IMR-90 (cell line): Measurements from ENCODE around the gene WASHC1. TPM values are rescaled to one million over a fixed set of nuclear protein-coding genes. Genes with fewer than 3 reads are reported as not detected.
"Not testable (repeated sequence)": the region's sequence is repeated elsewhere in the genome, so short reads cannot be mapped to it uniquely, and the experiment has no call there.

Experiments
- ATAC-seq: fragments of 200-7000 bp; cut with Tn5 transposase; 2 replicates; pipeline ENCODE4 v1.9.1; 2020; ENCODE audit warnings: low read depth, mild to moderate bottlenecking, moderate library complexity
- BruUV-seq: library from RNA; stranded (reverse); fragments of 400-500 nt; replicated peaks from 2 replicates; lab custom pipeline; 2021; lab: Mats Ljungman, UMichigan
- CTCF ChIA-PET: fragments of 300-600 bp; formaldehyde crosslinking; extraction: SDS; loops from one replicate; lab custom pipeline; 2021; ENCODE audit warnings: antibody characterized with exemption; lab: Yijun Ruan, JAX
- POLR2A ChIA-PET: fragments of 300-600 bp; sonication (Branson Sonifier 250); formaldehyde crosslinking; loops from one replicate; lab custom pipeline; 2022; ENCODE audit warnings: antibody characterized with exemption; ENCODE audit not compliant: unreplicated experiment; lab: Charles Lee
- DNase-seq: peaks from one replicate; pipeline ENCODE4 v3.0.0; 2013
- H2AFZ ChIP-seq: replicated peaks from 2 replicates; pipeline ENCODE3; 2013; ENCODE audit warnings: low read length, mild to moderate bottlenecking; ENCODE audit not compliant: poor library complexity
- H2AK5ac ChIP-seq: 2 replicates; pipeline ENCODE4 v1.6.1; 2013; ENCODE audit warnings: low read depth, low read length, inconsistent platforms
- H2AK9ac ChIP-seq: replicated peaks from 2 replicates; pipeline ENCODE3; 2013; ENCODE audit warnings: mild to moderate bottlenecking, low read depth, low read length, moderate library complexity; ENCODE audit not compliant: poor library complexity
- H2BK120ac ChIP-seq: 2 replicates; pipeline ENCODE4 v1.6.1; 2013; ENCODE audit warnings: low read depth, low read length, inconsistent platforms
- H2BK15ac ChIP-seq: 3 replicates; pipeline ENCODE4 v1.6.1; 2013; ENCODE audit warnings: low read depth, low read length, inconsistent platforms
- H2BK20ac ChIP-seq: 2 replicates; pipeline ENCODE4 v1.6.1; 2013; ENCODE audit warnings: low read depth, mild to moderate bottlenecking, inconsistent platforms, low read length, moderate library complexity
- H2BK5ac ChIP-seq: 2 replicates; pipeline ENCODE4 v1.6.1; 2013; ENCODE audit warnings: mild to moderate bottlenecking, low read depth, low read length, inconsistent platforms; ENCODE audit not compliant: poor library complexity, severe bottlenecking
- H3K14ac ChIP-seq: replicated peaks from 2 replicates; pipeline ENCODE4 v1.6.1; 2013; ENCODE audit warnings: low read depth, low read length, inconsistent platforms
- H3K18ac ChIP-seq: 2 replicates; pipeline ENCODE4 v1.6.1; 2013; ENCODE audit warnings: low read depth, low read length, control low read depth
- H3K23ac ChIP-seq: 2 replicates; pipeline ENCODE4 v1.6.1; 2013; ENCODE audit warnings: low read depth, low read length, inconsistent platforms
- H3K27ac ChIP-seq: 2 replicates; pipeline ENCODE4 v1.5.1; 2013; ENCODE audit warnings: mild to moderate bottlenecking, control low read depth, low read length; ENCODE audit not compliant: insufficient read depth
- H3K27me3 ChIP-seq: 2 replicates; pipeline ENCODE4 v1.6.1; 2013; ENCODE audit warnings: low read length; ENCODE audit not compliant: control insufficient read depth, insufficient read depth
- H3K36me3 ChIP-seq: 2 replicates; pipeline ENCODE4 v1.6.1; 2013; ENCODE audit warnings: low read length, mixed read lengths; ENCODE audit not compliant: control insufficient read depth, insufficient read depth
- H3K4ac ChIP-seq: 2 replicates; pipeline ENCODE4 v1.6.1; 2013; ENCODE audit warnings: low read depth, low read length, inconsistent platforms
- H3K4me1 ChIP-seq: 2 replicates; pipeline ENCODE4 v1.6.1; 2013; ENCODE audit warnings: low read length, mixed read lengths; ENCODE audit not compliant: control insufficient read depth, insufficient read depth
- H3K4me2 ChIP-seq: 2 replicates; pipeline ENCODE4 v1.6.1; 2013; ENCODE audit warnings: low read depth, mild to moderate bottlenecking, control low read depth, low read length, moderate library complexity
- H3K4me3 ChIP-seq: 2 replicates; pipeline ENCODE4 v1.5.1; 2013; ENCODE audit warnings: low read depth, mild to moderate bottlenecking, control low read depth, low read length, moderate library complexity; ENCODE audit not compliant: insufficient read depth
- H3K56ac ChIP-seq: 2 replicates; pipeline ENCODE4 v1.6.1; 2013; ENCODE audit warnings: low read length, inconsistent platforms; ENCODE audit not compliant: insufficient read depth; ENCODE audit errors: extremely low read depth
- H3K79me1 ChIP-seq, 2 experiments: 2 replicates each; pipeline ENCODE4 v1.6.1; 2013; ENCODE audit warnings: low read length in 2 of 2, inconsistent platforms in 1 of 2, low read depth in 1 of 2
- H3K9ac ChIP-seq: 2 replicates; pipeline ENCODE4 v1.6.1; 2013; ENCODE audit warnings: low read depth, low read length, control low read depth
- H3K9me1 ChIP-seq: 2 replicates; pipeline ENCODE4 v1.6.1; 2013; ENCODE audit warnings: low read length, inconsistent platforms; ENCODE audit not compliant: insufficient read depth
- H3K9me3 ChIP-seq: 2 replicates; pipeline ENCODE4 v1.6.1; 2013; ENCODE audit warnings: low read length; ENCODE audit not compliant: control insufficient read depth, insufficient read depth
- H4K20me1 ChIP-seq: 2 replicates; pipeline ENCODE4 v1.6.1; 2013; ENCODE audit warnings: low read length, inconsistent platforms; ENCODE audit not compliant: insufficient read depth
- H4K5ac ChIP-seq: 2 replicates; pipeline ENCODE4 v1.6.1; 2013; ENCODE audit warnings: mild to moderate bottlenecking, low read depth, low read length, control low read depth
- H4K8ac ChIP-seq, 2 experiments: 2 replicates each; pipeline ENCODE4 v1.6.1; 2013; ENCODE audit warnings: low read depth in 2 of 2, low read length in 2 of 2, control low read depth in 1 of 2, inconsistent platforms in 1 of 2
- H4K91ac ChIP-seq: 2 replicates; pipeline ENCODE4 v1.6.1; 2013; ENCODE audit warnings: low read depth, low read length, inconsistent platforms; ENCODE audit not compliant: insufficient read depth
- WGBS, 2 experiments: methylation state at CpG; one replicate each; pipeline versions ENCODE4 v1.1.5 to v1.1.7; 2013; ENCODE audit warnings: missing lambda C conversion rate in 2 of 2; ENCODE audit not compliant: insufficient read length in 1 of 2; ENCODE audit errors: extremely low coverage in 2 of 2; 5-methylcytosine and 5-hydroxymethylcytosine counted together
- dilution Hi-C: fragments of 300-500 bp; cut with HindIII; formaldehyde crosslinking; loops from one replicate; pipeline ENCODE4 v1.14.3; 2018; ENCODE audit warnings: low sequenced_read_pairs; ENCODE audit not compliant: unreplicated experiment
- in situ Hi-C: fragments of 300-500 bp; cut with MboI; formaldehyde crosslinking; loops from 3 replicates; pipeline ENCODE4 v1.14.3; 2019; ENCODE audit warnings: low sequenced_read_pairs, inconsistent platforms, mixed read lengths
- intact Hi-C: fragments of 100-400 bp; cut with micrococcal nuclease; formaldehyde crosslinking; loops from 2 replicates; pipeline ENCODE4 v1.10.0; 2022
- polyA plus RNA-seq, 3 experiments: library from polyadenylated mRNA; depleted of rRNA; stranded (reverse); fragments of >200 nt; gene quantifications; 2 replicates each; pipeline ENCODE4 v1.2.3, GENCODE V29; 2012; ENCODE audit warnings: low replicate concordance in 1 of 3
- total RNA-seq: library from RNA; depleted of rRNA; stranded (reverse); fragments of >200 nt; gene quantifications from 2 replicates; pipeline ENCODE4 v1.2.3, GENCODE V29; 2012

WASHC1 gene
- total and polyA plus RNA-seq, 2 of the 4 experiments (the other 2 are of a cell fraction) = 3.0 to 13.7 TPM

GRCh38 chr9:44416-44815 is 15.2 kb upstream of the WASHC1 start:
- H2AK9ac ChIP-seq, H3K4me1 ChIP-seq, H3K27me3 ChIP-seq, H2BK15ac ChIP-seq, in situ Hi-C loops, BruUV-seq, H2BK120ac ChIP-seq, H2BK20ac ChIP-seq, POLR2A ChIA-PET, H3K56ac ChIP-seq, intact Hi-C loops, H3K36me3 ChIP-seq, H2AK5ac ChIP-seq, H3K14ac ChIP-seq, H3K4ac ChIP-seq, H3K9me1 ChIP-seq, CTCF ChIA-PET, H3K23ac ChIP-seq, H3K18ac ChIP-seq, H4K5ac ChIP-seq, H3K4me2 ChIP-seq, H3K9ac ChIP-seq, H4K20me1 ChIP-seq, H2BK5ac ChIP-seq, H3K9me3 ChIP-seq, H2AFZ ChIP-seq, H4K91ac ChIP-seq, H3K79me1 ChIP-seq, dilution Hi-C loops, H3K4me3 ChIP-seq: not testable (repeated sequence)
- WGBS, 2 experiments = no CpG with 5 or more reads among the region's 3 CpGs
- ATAC-seq = peak; percentile 52
- Histone ChIP-seq H3K27ac (peak overlapping the region; percentile 44; the same call in 1 of the 2 replicates), H4K8ac (peak overlapping the region in 1 of 2 experiments; percentile 16; a peak in 1 of 4 replicates)
- DNase-seq = peak; percentile 40

GRCh38 chr9:43636-44035 is 14.4 kb upstream of the WASHC1 start:
- in situ Hi-C loops = not testable (repeated sequence)

More at GRCh38 chr9:43636-44035, 14.4 kb upstream of the WASHC1 start:
- ATAC-seq, H3K4me3 ChIP-seq, H2BK120ac ChIP-seq, H3K9me1 ChIP-seq, H4K91ac ChIP-seq, H4K5ac ChIP-seq, H3K79me1 ChIP-seq, H3K4me1 ChIP-seq, CTCF ChIA-PET, H2BK20ac ChIP-seq, H3K9me3 ChIP-seq, H3K14ac ChIP-seq, H4K8ac ChIP-seq, DNase-seq, BruUV-seq, H3K4me2 ChIP-seq, H3K27ac ChIP-seq, H3K36me3 ChIP-seq, H2AFZ ChIP-seq, H3K56ac ChIP-seq, H3K27me3 ChIP-seq, H2AK5ac ChIP-seq, H2BK5ac ChIP-seq, POLR2A ChIA-PET, H3K4ac ChIP-seq, H2AK9ac ChIP-seq, dilution Hi-C loops, H2BK15ac ChIP-seq, intact Hi-C loops, H4K20me1 ChIP-seq, H3K18ac ChIP-seq, H3K9ac ChIP-seq, H3K23ac ChIP-seq: not testable (repeated sequence)
- WGBS, 2 experiments = no CpG with 5 or more reads among the region's 3 CpGs
